NB4 (cell line): ENCODE results near the gene SPATA20.

Experiments used
- CTCF ChIP-seq: IDR thresholded peaks from one replicate; pipeline ENCODE4 v1.5.1; 2012; ENCODE audit warnings: low read depth, low read length
- POLR2A ChIP-seq: IDR thresholded peaks from 2 replicates; pipeline ENCODE4 v1.6.1; 2011; ENCODE audit warnings: mild to moderate bottlenecking; ENCODE audit not compliant: insufficient read length; ENCODE audit errors: extremely low read depth
- TF ChIP-seq, protein P1 (sequence below): IDR thresholded peaks from 2 replicates; pipeline ENCODE4 v1.6.1; 2011; ENCODE audit warnings: low read depth, low read length

DNA sequence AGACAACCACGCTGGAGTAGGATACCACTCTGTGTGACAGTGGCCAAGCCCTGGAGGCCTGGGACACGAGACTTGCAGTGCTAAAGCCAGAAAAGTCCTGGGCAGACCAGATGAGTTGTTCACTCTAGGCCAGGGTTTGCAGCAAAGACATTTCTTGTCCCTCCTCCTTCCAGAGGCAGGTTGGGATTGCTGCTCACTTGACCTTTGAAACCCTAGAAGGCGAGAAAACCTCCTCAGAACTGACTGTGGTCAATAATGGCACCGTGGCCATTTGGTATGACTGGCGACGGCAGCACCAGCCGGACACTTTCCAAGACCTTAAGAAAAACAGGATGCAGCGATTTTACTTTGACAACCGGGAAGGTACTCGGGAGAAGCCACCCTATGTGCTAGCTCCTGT lies 24.2 kb upstream of the SPATA20 start:
- TF ChIP-seq CTCF (no peak), POLR2A (no peak)
- TF ChIP-seq, protein P1, sequence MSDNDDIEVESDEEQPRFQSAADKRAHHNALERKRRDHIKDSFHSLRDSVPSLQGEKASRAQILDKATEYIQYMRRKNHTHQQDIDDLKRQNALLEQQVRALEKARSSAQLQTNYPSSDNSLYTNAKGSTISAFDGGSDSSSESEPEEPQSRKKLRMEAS = no peak
